ENCODE data around the gene CNTN4.

The CNTN4 gene

DNA sequence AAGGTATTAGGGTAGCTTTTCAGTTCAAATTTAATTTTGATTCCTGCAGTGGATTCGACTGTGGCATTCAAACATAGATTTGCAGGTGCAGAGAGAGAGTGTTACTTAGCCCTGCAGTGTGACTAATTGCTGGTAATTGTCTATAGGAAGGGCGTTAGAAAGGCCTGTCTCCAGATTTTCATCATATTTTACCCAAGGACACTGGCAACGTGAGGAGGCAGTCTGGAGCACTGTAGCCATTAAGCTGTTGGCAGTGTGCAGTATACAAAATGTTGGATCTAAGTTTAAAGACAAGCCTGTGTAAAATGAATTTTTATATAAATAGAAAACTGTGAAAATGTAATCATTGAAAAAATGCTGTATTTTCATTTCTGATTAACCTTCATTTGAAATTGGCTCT is 342.9 kb downstream of the CNTN4 start:
- no peak for DNase-seq

DNA sequence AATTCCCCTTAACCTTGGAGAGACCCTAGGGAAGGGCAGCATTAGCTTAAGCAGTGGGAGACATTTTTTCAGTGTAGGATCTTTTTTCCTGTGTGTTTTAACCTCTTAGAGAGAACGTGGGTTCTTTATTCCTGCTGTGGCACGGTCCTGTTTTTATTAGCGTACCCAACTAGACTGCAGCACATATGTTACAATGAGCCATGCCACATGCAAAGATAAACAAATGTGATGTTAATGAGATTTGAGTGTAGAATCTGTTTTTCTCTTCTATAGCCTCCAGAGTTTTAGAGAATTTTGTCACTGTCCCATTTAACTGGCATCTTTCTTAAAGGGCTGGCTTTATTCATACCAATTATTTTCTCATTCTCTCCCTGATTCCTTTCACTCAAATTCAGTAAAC is 347.5 kb downstream of the CNTN4 start:
- DNase-seq, result no peak

DNA sequence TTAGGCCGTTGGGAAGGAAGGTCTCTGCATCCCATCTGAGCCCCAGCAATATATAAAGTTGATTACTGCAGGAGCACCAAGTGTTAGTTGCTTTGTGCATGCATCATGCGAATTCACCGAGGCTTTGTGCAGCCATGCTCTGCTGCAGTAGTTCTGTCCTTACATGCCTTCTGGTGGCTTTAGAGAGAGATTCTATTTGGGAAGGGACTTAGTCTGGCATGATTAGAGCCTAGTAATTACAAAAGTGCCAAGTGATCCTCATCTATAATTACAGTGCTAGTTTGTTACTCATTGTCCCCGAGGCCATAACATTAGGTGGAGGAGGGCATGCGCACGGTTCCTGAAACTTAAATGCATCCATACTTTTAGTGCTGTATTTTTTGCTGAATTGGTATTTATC is 353.6 kb downstream of the CNTN4 start:
- DNase-seq, result no peak

DNA sequence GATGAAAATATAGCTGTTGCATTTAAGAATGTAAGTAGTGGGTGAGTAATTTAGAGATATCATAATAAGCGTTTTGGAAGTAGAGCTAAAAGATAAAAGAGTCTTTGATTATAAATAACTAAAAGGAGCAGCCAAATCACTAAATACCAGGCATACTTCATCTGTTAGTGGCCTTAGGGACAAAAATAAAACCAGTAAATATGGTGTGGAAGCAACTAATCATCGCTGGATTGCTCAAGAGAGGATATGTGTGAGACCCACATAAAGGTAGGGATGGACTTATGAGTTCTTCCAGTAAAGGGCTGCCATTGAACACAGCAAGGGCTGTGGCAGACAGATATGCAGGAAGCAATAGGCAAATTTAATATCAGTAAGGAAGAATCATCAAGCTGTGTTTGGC is 356.2 kb downstream of the CNTN4 start:
- DNase-seq, result no peak

DNA sequence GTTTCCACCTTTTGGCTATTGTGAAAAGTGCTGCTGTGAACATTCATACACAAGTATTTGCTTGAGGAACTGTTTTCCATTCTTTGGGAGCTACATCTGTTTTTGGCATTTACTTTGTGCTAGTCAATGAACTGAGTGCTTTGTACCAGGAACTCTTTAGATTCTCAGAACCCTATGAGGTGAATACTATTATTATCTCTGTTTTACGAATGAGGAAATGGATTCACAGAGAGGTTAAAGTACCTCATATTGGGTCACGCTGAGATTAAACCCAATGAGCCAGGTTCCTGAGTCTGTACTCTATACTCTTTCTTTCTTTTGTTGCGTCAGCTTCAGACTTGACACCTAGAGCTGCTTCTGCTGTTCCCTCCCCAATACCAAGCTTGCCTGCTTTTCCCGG is 358.1 kb downstream of the CNTN4 start:
- no peak for DNase-seq

DNA sequence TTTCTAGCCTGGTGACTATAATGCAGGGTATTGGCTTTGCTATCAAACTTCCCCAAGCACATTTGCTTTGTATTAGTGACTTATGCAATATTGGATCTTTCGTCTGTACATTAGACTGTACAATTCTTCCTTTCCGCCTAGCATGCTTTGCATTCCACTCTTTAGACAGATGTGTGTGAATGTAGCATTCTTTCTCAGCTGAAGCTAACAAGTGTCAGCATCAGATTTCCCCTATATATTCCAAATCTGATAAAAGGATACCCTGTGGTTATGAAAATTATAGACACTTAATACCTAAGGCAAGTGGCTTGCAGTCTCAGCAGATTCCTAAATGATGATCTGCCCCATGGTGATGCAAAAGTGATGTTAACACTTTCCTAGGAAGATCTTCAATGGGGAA is 360.1 kb downstream of the CNTN4 start:
- no peak for DNase-seq

DNA sequence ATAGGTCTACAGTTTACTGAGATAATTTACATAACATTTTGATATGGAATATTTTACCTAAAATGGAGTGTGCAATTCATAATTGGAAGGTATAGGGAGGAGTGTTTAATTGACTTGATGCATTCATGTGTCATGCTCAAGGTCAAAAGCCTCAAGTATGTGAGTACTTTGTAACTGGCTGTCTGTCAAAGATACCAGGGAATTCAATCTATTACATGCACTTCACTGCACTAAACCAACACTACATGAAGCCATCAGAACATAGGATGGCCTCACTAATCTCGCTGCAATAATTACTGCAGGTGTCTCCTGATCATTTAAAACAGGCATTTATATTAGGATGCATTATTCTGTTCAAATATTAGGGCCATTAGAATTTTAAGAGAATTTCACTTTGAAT is 367.2 kb downstream of the CNTN4 start:
- DNase-seq, result no peak

DNA sequence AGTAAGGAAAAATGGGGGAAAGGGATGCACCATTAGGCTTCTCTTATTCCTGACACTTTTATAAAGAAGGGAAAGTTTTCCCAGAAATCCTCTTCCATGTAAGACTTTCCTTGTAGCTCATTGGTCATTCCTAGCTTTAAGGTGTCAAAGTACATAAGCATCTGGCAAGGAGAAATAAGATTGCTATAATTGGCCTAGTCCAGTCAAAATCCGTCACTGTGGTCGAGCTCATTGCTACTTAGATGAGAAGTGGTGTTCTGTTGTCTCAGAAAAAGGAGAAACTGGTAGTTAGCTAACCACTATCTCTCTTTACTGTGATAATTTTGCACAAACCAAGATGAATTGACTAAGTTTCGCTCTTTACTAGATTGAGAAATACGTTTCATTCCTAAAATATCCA is 370.1 kb downstream of the CNTN4 start:
- no peak for DNase-seq

DNA sequence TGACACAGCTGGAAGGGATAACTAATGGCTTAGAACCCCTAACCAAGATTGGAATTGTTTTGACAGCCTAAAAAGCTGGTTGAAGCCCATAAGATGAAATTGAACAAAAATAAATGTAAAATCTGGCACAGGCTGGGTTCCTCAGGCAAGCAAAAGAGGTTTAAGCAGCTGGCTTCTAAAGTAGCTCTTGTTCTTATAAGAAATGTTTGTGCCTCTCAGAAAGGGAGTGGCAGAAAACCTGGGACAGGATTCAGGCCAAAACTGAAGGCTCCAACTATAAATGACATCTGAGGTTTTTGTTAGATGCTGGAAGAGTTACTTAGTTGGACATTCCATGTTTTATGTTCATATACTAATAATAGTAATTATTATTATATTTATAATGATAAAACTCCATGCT is 378.3 kb downstream of the CNTN4 start:
- no peak for DNase-seq

DNA sequence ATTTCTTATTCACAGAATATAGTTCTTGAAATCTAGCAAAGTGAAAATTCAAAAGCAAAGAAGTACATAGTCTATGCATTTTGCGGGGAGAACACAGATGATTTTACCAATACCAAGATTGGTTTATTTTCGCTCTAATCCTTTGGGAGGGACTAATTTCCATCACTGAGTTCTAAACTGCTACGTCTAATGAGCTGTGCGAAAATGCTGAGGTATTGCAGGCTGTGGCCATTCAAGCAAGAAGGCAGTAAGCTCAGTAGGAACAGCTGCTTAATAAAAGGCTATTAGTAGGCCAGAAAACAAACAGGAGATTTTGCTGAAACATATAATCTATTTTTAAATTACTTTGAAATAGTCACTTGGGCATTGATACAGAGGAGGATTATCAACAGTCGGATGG is 379.0 kb downstream of the CNTN4 start:
- DNase-seq, result no peak

DNA sequence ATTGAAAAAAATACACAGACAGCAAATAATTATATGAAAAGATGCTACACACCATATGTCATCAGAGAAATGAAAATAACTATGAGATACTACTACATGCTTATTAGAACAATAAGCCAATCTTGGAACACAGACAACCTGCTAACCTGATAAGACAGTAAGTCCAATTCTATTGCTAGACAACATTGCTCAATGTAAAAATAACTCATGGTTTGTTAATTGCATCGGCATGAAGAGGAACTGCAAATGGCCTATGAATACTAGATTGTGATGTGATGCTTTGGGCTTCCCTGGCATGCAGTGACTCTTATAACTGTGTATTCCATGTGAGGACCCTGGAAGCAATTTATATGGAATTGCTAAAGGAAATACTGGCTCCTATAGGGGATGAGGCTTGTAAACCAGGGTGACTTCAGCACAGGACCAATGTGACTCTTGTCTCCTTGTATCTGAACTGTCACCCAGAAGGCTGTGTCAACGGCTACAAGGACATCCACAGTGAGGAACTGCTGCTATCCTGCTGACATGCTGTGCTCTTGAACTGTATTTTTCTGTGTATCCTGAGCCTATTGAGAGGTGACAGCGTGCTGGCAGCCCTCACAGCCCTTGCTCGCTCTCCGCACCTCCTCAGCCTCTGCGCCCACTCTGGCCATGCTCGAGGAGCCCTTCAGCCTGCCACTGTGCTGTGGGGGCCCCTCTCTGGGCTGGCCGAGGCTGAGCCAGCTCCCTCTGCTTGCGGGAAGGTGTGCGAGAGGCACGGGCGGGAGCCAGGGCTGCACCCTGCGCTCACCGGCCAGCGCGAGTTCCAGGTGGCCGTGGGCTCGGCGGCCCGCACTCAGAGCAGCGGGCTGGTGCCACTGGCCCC is 385.7 kb downstream of the CNTN4 start:
- DNase-seq, result no peak

DNA sequence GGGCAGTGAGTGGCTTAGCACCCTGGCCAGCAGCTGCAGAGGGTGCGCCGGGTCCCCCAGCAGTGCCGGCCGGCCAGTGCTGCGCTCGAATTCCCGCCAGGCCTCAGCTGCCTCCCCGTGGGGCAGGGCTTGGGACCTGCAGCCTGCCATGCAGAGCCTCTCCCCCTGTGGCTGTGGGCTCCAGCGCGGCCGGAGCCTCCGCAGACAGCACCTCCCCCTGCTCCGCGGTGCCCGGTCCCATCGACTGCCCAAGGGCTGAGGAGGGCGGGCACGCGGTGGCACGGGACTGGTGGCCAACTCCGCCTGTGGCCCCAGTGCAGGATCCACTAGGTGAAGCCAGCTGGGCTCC is 386.3 kb downstream of the CNTN4 start:
- DNase-seq, result no peak

DNA sequence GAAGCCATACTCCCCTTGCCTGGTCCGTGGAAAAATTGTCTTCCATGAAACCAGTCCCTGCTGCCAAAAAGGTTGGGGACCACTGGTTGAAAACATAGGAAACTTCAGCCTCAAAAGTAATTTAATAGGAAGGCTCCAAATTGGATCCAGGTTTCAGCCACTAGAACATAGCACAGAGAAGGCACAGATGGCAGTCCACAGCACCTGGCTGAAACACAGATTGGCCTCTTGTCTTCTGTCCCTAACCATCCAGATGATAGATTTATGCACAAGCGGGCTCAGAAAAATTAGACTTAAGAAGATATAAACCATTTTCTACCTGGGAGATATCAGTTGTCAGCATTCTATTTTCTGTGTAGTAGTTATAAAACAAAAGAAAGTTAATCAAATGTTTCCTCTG is 397.1 kb downstream of the CNTN4 start:
- no peak for DNase-seq

DNA sequence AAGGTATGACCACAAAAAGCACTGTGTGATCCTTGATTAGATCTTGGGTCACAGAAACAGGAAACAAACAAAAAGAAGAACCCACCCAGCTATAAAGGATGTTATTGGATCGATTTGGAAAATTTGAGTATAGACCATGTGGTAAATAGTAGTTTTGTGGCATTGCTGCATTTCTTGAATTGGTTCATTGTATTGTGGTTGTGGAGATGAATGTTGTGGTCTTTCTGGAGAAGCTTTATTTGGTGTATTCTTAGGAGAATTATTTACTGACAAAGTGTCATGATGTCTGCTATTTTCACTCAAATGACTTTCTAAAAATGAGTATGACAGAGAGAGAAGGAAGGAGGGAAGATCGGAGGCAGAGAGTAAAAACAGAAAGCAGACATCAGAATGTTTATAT is 406.2 kb downstream of the CNTN4 start:
- DNase-seq, result no peak

DNA sequence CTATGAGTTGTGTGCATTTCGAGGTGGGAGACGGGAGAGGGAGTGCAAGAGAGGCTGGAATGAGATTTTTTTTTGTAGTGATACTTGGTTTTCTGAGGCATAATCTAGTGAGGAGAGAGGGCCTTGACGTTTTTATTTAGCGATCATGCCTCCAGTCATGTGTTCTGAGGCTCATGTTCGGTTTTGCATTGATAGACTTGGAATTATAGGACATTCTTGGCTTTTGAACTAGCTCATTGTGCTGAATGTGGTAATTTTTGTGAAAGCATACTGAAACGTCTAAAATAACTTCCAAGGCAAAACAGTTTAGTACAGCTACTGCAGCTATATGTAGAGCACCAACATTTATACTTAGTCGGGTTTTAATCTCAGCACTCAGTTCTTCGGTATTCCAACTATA is 408.1 kb downstream of the CNTN4 start:
- DNase-seq, result no peak

DNA sequence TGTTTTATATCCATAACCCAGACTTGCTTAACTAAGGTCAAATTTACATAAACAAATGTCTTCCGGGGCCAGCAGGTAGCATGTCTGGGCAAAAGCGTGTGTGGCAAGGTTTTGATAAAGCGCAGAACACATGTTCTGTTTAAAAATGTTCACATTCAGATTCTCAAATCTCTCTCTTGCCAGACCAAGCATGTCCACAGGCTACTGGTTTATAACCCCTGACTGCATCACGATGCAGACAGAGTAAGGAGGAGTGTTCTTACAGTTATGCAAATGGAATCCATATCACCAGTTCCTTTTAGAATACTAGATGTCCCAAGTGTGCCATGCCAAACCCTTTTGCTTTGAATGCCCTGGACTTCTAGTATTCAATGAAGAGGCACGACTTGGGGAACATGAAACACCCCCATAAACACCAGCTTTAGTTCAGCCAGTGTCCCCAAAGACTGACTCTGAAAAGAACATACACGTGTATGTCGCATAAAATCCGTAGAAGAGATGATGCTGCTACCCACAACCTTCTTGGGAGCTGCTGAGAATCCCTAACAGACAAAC is 412.0 kb downstream of the CNTN4 start:
- DNase-seq, result no peak

DNA sequence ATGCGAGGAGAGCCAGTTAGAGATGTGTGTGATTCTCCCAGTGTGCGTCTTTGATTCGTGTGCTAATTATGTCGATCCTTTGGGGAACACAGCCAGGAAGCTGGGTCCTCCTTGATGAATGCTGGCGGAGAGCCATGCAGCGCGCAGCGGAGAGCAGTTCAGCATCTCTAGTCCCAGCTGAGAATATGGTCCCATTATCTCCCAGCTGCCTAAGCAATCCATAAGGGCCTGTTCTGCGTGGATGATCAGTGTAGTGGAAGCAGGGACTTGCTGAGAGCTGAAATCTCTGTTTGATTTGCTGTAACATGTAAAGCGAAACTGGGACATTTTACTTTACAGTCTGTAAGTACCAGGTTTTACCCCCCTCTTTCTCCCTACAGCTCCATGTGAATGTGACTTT is 412.7 kb downstream of the CNTN4 start:
- no peak for DNase-seq

DNA sequence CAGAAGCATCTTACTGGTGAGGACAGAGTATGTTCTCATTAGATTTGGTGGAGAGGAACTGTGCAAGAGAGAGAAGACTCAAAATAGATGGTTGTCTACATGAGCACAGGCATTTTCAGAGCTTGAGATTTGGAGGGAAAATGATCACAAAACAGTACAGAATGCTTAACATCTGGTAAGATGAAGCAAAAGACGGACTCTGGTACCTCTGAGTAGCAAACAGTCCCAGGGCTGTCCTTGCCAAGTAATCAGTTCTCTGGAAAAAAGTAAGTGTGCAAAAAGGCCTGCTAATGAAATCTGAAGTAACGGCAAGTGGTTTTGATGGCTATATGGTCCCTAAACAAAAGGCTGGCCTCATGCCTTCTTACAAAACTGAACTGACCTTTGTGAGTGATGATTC is 414.2 kb downstream of the CNTN4 start:
- DNase-seq, result no peak

DNA sequence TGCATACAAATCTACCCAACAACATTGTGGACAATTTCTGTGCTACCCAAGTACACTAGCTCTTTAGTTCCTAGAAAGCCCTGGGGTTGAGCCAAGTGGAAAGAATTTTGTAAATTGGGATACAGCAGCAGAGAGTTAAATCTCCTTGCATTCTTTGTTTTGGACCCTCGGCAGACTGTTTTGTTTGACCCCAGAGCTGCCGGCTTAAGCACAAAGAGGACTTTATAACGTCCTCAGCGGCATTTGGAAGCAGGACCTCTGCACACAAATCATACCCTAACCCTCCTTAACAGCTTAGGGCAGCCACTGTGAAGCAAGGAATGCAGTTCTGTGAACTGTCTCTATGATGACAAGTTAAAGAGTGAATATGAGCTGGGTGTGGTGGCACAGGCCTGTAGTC is 415.3 kb downstream of the CNTN4 start:
- no peak for DNase-seq

DNA sequence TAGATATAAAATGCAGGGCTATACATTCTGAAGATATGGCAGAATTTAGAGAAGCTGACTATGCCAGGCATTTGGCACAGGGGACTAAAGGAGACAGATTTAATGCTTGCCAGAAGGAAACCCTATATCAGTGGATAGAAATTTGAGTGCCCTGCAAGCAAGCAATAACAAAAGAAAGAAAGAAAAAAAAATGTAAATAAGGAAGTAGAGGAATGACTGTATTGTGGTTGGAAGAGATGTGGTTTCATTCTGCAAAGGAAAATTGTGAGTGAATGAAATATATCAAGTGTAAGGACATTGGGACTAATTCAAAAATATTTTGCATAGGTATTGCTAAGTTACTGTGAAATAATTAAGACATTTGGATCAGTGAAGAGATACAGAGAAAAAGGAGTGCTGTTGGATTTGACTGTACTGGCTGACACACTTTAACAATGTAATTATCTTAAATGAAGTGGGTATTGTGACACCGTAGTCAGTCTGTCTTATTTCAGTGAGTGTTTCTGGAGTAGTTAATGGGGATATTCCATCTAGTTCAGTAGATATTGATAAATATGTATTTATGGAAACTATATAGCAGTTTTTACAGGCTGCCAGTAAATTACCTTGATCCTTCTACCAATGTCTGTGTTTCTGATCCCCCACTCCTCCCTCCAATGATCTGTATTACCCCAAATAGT is 418.2 kb downstream of the CNTN4 start:
- DNase-seq, result no peak

DNA sequence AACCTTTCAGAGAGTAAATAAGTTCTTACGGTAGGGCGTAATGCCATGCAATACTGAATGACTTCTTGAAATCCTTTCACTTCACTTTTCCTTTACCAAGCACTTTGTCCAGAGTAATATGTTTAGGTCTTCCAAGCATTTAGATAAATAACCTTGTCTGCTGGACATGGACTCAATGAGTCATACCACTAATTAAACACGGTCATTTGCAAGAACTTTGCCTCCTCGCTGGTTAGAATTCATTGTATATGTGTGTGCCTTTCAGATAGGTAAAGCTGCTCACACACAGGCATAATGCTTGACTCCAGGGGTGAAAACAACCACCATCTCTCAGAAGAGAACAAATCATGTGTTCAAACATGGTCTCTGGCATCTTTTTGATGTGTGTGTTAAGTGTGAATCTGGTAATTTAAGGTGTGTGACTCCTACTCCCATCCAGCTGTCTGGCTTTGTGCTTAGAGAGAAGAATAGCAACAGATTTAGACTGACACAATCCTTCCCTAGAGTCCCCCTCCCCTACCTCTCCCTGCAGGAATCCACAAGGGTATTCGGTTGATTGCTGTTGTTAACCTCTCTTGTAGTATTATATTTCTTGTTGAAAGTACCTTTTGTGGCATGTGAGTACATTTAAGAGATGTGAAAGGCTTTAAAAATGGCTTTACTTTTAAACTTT is 419.0 kb downstream of the CNTN4 start:
- DNase-seq, result no peak

DNA sequence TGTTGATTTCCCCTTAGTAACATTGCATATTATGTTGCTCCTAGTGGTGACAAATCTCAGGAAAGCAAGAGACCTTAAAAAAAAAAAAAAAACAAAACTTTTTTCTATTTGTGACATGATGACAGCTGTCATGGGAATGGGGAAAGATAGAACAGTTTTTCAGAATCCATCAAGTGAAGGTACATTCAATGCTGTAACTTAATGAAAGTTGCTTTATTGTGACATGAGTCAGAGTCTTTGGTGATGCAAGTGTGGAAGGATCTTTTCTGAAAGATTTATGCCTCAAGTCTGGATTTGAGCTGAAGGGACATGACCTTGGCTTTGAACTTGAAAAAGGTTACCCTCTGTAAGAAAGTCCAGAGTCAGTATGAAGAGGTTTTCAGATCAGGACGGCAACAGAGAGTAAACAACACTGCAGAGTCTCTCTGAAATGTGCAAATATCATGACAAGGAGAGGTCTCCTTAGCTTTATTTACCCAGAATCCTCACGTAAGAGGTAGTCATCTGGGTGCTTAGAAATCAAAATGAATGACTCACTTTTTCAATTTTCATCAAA is 424.7 kb downstream of the CNTN4 start:
- no peak for DNase-seq

DNA sequence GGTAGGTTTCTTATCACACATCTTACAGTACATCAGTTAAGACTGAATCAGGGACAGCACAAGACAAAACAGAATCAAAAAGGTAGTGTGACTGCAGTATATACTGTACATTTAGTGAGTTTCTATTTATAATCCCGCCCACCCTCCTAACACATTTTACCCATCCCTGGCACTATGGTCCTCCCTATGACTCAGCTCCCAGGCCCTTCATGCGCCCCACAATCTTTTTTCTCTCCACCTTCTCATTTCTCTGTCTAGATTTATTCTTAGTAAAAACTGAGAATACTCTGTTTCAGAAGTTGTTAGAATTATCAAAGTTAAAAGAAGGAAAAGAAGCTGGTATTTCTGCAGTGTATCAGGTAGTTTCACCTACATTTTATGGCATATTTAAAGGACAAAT is 427.3 kb downstream of the CNTN4 start:
- DNase-seq, result no peak

DNA sequence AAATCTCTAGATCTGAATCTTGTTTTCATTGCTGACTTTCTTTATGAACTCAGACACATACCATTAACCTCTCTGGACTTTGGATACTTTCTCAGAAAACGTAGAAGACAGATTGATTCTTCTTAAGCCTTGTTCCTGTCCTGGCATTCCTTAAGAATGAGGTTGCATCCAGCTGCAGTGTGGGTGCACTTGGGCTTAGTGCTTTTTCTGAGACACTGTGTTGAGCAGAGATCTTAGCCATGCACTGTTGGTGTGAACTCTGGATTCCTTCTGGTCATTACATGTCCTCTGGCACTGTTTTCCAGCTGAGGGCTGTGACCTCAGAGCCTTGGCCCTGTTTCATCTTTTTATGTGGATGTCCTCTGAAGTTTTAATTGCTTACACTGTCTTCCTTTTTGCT is 428.3 kb downstream of the CNTN4 start:
- DNase-seq, result no peak

All from GDM1 (cell line).